ENCODE measurements around the gene EPN2. TPM values are rescaled to one million over a fixed set of nuclear protein-coding genes. Genes with fewer than 3 reads are reported as not detected.

EPN2 gene
- total and polyA plus RNA-seq, 2 experiments from 2014 or later: 34.0 to 149 TPM

DNA sequence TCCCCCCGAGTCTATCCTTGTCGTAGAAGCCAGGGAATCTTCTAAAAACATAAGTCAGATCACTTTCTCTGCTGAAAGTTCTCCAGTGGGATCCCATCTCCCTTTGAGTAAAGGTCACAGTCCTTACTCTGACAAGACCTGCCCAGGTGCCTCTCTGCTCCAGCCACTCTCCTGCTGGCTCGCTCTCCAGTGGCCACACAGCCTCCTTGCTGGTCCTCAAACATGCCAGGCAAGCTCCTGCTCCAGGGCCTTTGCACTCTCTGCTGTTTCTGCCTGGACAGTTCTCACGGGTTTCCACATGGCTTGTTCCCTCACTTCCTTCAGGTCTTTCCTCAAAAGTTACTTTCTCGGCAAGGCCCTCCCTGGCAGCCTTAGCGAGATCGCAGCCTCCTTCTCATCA is 122.0 kb downstream of the EPN2 start (continued):
- no peak for TF ChIP-seq STAT1 (IDR thresholded peaks at IDR 0.05; ENCODE audit: unreplicated experiment)
- no peak for TF ChIP-seq REST (IDR thresholded peaks at IDR 0.05; ENCODE audit: unreplicated experiment)

DNA sequence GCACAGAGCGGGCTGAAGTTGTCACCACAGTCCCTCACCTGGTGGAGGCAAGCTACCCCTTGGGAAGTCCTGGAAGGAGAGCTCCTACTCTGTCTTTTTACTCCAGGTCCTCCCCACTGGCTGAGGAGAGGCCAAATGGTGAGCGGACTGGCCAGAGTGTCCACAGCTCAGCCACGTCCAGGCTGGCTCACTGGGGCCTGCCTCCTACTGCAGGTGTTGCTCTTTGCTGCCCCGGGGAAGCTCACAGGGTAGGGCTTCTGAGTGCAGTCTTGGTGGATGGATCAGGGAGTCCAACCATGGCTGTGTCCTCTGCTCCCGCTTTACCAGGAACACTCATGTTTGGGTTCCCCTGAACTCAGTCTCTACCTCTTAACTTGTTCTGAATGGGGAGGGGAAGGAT is 122.7 kb downstream of the EPN2 start:
- Mint-ChIP-seq H3K27me3 (ENCODE audit: insufficient read depth, low read depth, poor library complexity) (peaks cover 4% of the 10 kb centered on the region), H3K4me1 (peaks cover 14% of the 10 kb centered on the region), H3K36me3 (ENCODE audit: low read depth) (peaks cover 7% of the 10 kb centered on the region; the same call in 2 of the 3 replicates), H3K9me3 (no peaks in the 10 kb centered on the region), H3K4me3 (no peak overlapping the region), H3K27ac (no peak overlapping the region)
- Histone ChIP-seq H4K20me1 (replicated peaks; ENCODE audit: insufficient read depth) (no peaks in the 10 kb centered on the region; the same call in 1 of the 2 replicates), H3K4me1 (ENCODE audit: insufficient read depth) (peaks cover 11% of the 10 kb centered on the region), H3K9me2 (ENCODE audit: insufficient read depth) (no peaks in the 10 kb centered on the region), H3K36me3 (ENCODE audit: insufficient read depth) (no peaks in the 10 kb centered on the region), H3K4me3 (no peak overlapping the region), H3K27ac (ENCODE audit: low read depth) (no peak overlapping the region), H3K27me3 (ENCODE audit: insufficient read depth) (no peaks in the 10 kb centered on the region), H2AFZ (no peak overlapping the region), H3K79me2 (replicated peaks; ENCODE audit: insufficient read depth) (no peaks in the 10 kb centered on the region), H3F3A (replicated peaks; ENCODE audit: low read depth) (no peaks in the 10 kb centered on the region), H3K4me2 (no peak overlapping the region)
- DNase-seq (ENCODE audit: low spot score): no peak
- no peak for ATAC-seq
- TF ChIP-seq ZNF114 (CRISPR knock-in tag; IDR thresholded peaks at IDR 0.05) (no peak), EZH2phosphoT487 (IDR thresholded peaks at IDR 0.05; ENCODE audit: unreplicated experiment) (no peak), CTCF (conservative IDR thresholded peaks at IDR 0.05; ENCODE audit: low read depth in 2 of 2) (no peak), EZH2 (IDR thresholded peaks at IDR 0.05; ENCODE audit: low read depth, unreplicated experiment) (no peak), POLR2AphosphoS5 (IDR thresholded peaks at IDR 0.05; ENCODE audit: low read depth) (no peak), NANOG (IDR thresholded peaks at IDR 0.05; ENCODE audit: borderline replicate concordance) (no peak), CREB1 (CRISPR knock-in tag; IDR thresholded peaks at IDR 0.05; ENCODE audit: low read depth) (no peak), STAT1 (IDR thresholded peaks at IDR 0.05; ENCODE audit: unreplicated experiment) (no peak), ZNF331 (CRISPR knock-in tag; IDR thresholded peaks at IDR 0.05; ENCODE audit: low read depth) (no peak)
- TF ChIP-seq, protein P1, sequence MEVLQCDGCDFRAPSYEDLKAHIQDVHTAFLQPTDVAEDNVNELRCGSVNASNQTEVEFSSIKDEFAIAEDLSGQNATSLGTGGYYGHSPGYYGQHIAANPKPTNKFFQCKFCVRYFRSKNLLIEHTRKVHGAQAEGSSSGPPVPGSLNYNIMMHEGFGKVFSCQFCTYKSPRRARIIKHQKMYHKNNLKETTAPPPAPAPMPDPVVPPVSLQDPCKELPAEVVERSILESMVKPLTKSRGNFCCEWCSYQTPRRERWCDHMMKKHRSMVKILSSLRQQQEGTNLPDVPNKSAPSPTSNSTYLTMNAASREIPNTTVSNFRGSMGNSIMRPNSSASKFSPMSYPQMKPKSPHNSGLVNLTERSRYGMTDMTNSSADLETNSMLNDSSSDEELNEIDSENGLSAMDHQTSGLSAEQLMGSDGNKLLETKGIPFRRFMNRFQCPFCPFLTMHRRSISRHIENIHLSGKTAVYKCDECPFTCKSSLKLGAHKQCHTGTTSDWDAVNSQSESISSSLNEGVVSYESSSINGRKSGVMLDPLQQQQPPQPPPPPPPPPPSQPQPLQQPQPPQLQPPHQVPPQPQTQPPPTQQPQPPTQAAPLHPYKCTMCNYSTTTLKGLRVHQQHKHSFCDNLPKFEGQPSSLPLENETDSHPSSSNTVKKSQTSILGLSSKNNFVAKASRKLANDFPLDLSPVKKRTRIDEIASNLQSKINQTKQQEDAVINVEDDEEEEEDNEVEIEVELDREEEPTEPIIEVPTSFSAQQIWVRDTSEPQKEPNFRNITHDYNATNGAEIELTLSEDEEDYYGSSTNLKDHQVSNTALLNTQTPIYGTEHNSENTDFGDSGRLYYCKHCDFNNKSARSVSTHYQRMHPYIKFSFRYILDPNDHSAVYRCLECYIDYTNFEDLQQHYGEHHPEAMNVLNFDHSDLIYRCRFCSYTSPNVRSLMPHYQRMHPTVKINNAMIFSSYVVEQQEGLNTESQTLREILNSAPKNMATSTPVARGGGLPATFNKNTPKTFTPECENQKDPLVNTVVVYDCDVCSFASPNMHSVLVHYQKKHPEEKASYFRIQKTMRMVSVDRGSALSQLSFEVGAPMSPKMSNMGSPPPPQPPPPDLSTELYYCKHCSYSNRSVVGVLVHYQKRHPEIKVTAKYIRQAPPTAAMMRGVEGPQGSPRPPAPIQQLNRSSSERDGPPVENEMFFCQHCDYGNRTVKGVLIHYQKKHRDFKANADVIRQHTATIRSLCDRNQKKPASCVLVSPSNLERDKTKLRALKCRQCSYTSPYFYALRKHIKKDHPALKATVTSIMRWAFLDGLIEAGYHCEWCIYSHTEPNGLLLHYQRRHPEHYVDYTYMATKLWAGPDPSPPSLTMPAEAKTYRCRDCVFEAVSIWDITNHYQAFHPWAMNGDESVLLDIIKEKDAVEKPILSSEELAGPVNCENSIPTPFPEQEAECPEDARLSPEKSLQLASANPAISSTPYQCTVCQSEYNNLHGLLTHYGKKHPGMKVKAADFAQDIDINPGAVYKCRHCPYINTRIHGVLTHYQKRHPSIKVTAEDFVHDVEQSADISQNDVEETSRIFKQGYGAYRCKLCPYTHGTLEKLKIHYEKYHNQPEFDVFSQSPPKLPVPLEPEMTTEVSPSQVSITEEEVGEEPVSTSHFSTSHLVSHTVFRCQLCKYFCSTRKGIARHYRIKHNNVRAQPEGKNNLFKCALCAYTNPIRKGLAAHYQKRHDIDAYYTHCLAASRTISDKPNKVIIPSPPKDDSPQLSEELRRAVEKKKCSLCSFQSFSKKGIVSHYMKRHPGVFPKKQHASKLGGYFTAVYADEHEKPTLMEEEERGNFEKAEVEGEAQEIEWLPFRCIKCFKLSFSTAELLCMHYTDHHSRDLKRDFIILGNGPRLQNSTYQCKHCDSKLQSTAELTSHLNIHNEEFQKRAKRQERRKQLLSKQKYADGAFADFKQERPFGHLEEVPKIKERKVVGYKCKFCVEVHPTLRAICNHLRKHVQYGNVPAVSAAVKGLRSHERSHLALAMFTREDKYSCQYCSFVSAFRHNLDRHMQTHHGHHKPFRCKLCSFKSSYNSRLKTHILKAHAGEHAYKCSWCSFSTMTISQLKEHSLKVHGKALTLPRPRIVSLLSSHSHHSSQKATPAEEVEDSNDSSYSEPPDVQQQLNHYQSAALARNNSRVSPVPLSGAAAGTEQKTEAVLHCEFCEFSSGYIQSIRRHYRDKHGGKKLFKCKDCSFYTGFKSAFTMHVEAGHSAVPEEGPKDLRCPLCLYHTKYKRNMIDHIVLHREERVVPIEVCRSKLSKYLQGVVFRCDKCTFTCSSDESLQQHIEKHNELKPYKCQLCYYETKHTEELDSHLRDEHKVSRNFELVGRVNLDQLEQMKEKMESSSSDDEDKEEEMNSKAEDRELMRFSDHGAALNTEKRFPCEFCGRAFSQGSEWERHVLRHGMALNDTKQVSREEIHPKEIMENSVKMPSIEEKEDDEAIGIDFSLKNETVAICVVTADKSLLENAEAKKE (CRISPR knock-in tag; IDR thresholded peaks at IDR 0.05): no peak
